Measurements from ENCODE around the gene PRH1. TPM values are rescaled to one million over a fixed set of nuclear protein-coding genes. Genes with fewer than 3 reads are reported as not detected.

Gene PRH1
- total RNA-seq, 2 donors from 2014 or later: 13.4 to 42.6 TPM

DNA sequence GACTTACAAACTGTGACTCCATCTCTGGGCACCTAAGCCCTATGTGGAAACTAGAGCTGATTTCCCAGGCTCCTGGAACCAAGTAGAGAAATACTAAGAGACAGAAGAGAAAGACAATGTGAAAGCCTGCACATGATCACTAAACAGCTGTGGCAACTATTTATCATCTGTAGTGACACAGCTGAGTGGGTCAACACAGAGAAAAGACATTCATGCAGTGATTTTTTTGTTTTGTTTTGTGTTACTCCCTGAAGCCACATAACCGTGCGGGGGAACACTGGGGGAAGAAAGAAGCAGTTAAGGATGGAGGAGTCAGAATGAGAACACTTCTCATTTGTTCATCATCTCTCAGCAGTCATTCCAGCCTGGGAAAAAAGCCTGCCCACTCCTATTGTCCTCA is 36.3 kb downstream of the PRH1 start:
- Histone ChIP-seq H3K27me3 (ENCODE audit: control insufficient read depth, insufficient read depth, low read length, poor library complexity, severe bottlenecking) (no peaks in the 10 kb centered on the region), H3K27ac (ENCODE audit: low read depth, low read length) (peak overlapping the region; percentile 21), H3K36me3 (ENCODE audit: control insufficient read depth, insufficient read depth, low read length) (no peaks in the 10 kb centered on the region), H3K4me3 (ENCODE audit: low read length) (no peak overlapping the region), H3K4me1 (ENCODE audit: control insufficient read depth, insufficient read depth, low read length) (peaks cover 8% of the 10 kb centered on the region), H3K9ac (ENCODE audit: extremely low read depth, low read length, poor library complexity, severe bottlenecking) (no peak overlapping the region), H3K9me3 (ENCODE audit: control insufficient read depth, low read length) (no peaks in the 10 kb centered on the region)
- Mint-ChIP-seq H3K9me3 (no peaks in the 10 kb centered on the region), H3K36me3 (ENCODE audit: low read depth) (peaks cover 14% of the 10 kb centered on the region), H3K4me3 (no peak overlapping the region), H3K27me3 (ENCODE audit: insufficient read depth) (no peaks in the 10 kb centered on the region), H3K27ac (no peak overlapping the region), H3K4me1 (peaks cover 9% of the 10 kb centered on the region)
- TF ChIP-seq CTCF (conservative IDR thresholded peaks at IDR 0.05): no peak
- 50% methylated on average over 2 of the region's 2 CpGs; no CpG with 5 or more reads in 1 of the 2 experiments for WGBS, 2 experiments (ENCODE audit: insufficient coverage in 1 of 2, insufficient read length in 1 of 2)
- no peak for DNase-seq

DNA sequence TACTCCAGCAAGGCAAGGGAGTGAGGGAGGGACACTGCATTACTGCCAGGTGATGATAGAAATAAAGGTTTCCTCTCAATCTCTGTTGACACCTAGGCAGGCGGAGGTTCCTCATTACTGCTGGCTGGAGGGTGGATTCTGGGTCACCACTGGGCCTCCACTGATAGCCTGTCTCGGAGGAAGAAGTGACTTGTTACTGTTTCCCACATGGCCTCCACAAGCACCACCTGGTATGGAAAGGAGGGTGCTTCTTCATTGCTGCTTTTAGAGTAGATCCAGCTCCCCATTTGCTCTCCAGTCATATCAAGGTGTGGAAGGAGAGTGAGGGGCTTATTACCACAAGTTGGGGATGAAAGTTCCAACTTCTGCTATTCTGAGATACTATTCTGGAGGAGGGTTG is 41.2 kb downstream of the PRH1 start:
- TF ChIP-seq CTCF (conservative IDR thresholded peaks at IDR 0.05): no peak
- no peak overlapping the region for H3K27ac Mint-ChIP-seq
- no peaks in the 10 kb centered on the region for H3K27me3 Mint-ChIP-seq (ENCODE audit: insufficient read depth)
- DNase-seq: no peak
- peaks cover 27% of the 10 kb centered on the region for H3K36me3 Mint-ChIP-seq (ENCODE audit: low read depth)
- H3K27ac ChIP-seq (ENCODE audit: low read depth, low read length): no peak overlapping the region
- H3K4me1 ChIP-seq (ENCODE audit: control insufficient read depth, insufficient read depth, low read length): no peaks in the 10 kb centered on the region
- WGBS, 2 experiments (ENCODE audit: insufficient coverage in 1 of 2, insufficient read length in 1 of 2): 88 to 100% methylated on average over 1 to 2 of the region's 2 CpGs
- peaks cover 3% of the 10 kb centered on the region for H3K9me3 ChIP-seq (ENCODE audit: control insufficient read depth, low read length)
- H3K4me1 Mint-ChIP-seq: peaks cover 2% of the 10 kb centered on the region
- no peaks in the 10 kb centered on the region for H3K36me3 ChIP-seq (ENCODE audit: control insufficient read depth, insufficient read depth, low read length)
- H3K9me3 Mint-ChIP-seq: no peaks in the 10 kb centered on the region
- H3K9ac ChIP-seq (ENCODE audit: extremely low read depth, low read length, poor library complexity, severe bottlenecking): no peak overlapping the region
- H3K27me3 ChIP-seq (ENCODE audit: control insufficient read depth, insufficient read depth, low read length, poor library complexity, severe bottlenecking): no peaks in the 10 kb centered on the region
- H3K4me3 Mint-ChIP-seq: no peak overlapping the region
- H3K4me3 ChIP-seq (ENCODE audit: low read length): no peak overlapping the region

DNA sequence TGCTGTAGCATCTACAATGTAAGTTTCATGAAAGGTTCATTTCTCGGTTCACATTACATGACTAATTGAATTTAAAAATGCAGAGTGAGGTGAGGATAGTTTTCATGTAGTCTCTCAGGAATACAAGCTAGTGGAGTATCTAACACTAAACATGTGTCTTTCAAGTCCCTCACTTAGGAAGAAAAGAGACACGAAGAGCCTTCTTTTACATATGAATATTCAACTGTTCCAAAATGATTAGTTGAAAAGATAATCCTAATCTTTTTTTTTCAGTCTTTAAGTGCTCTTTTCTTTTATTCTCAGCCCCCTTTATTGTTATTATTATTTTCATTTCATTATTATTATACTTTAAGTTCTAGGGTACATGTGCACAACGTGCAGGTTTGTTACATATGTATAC is 45.6 kb downstream of the PRH1 start:
- no peak for TF ChIP-seq CTCF (conservative IDR thresholded peaks at IDR 0.05)

More for the DNA sequence above, 45.6 kb downstream of the PRH1 start:
- Histone ChIP-seq H3K27ac (ENCODE audit: low read depth, low read length) (no peak overlapping the region), H3K4me1 (ENCODE audit: control insufficient read depth, insufficient read depth, low read length) (peaks cover 3% of the 10 kb centered on the region), H3K27me3 (ENCODE audit: control insufficient read depth, insufficient read depth, low read length, poor library complexity, severe bottlenecking) (no peaks in the 10 kb centered on the region), H3K9me3 (ENCODE audit: control insufficient read depth, low read length) (peaks cover 10% of the 10 kb centered on the region), H3K4me3 (ENCODE audit: low read length) (no peak overlapping the region), H3K9ac (ENCODE audit: extremely low read depth, low read length, poor library complexity, severe bottlenecking) (no peak overlapping the region), H3K36me3 (ENCODE audit: control insufficient read depth, insufficient read depth, low read length) (no peaks in the 10 kb centered on the region)
- peaks cover 21% of the 10 kb centered on the region for H3K36me3 Mint-ChIP-seq (ENCODE audit: low read depth)
- no peak overlapping the region for H3K27ac Mint-ChIP-seq
- peaks cover 5% of the 10 kb centered on the region for H3K9me3 Mint-ChIP-seq
- H3K4me3 Mint-ChIP-seq: no peak overlapping the region
- H3K4me1 Mint-ChIP-seq: peaks cover 17% of the 10 kb centered on the region
- WGBS, 2 experiments (ENCODE audit: insufficient coverage in 1 of 2, insufficient read length in 1 of 2): 92 to 100% methylated on average over 1 to 2 of the region's 3 CpGs
- no peak for DNase-seq
- H3K27me3 Mint-ChIP-seq (ENCODE audit: insufficient read depth): no peaks in the 10 kb centered on the region

Other genes with a start within 250 kb of the PRH1 start
- 1 to 10 TPM; 3.3 to 4.5 TPM for gene STYK1, start 210.2 kb downstream of the PRH1 start, total RNA-seq
- 100 to 1,000 TPM; 251 to 419 TPM for gene YBX3, start 160.9 kb downstream of the PRH1 start, total RNA-seq
- gene TAS2R7, start 81.6 kb downstream of the PRH1 start, total RNA-seq: not detected
- gene TAS2R8, start 77.0 kb downstream of the PRH1 start, total RNA-seq: not detected
- not detected for gene TAS2R9, start 74.1 kb downstream of the PRH1 start, total RNA-seq
- 1 to 10 TPM; 1.2 to 1.6 TPM for gene TAS2R10, start 57.9 kb downstream of the PRH1 start, total RNA-seq
- gene PRR4, start 34.8 kb downstream of the PRH1 start, total RNA-seq: 1 to 10 TPM; 3.8 to 7.9 TPM
- 1 to 10 TPM; 1.2 to 5.1 TPM for gene TAS2R13, start 25.3 kb upstream of the PRH1 start, total RNA-seq
- gene PRH2, start 45.0 kb upstream of the PRH1 start, total RNA-seq: 1 to 10 TPM in 1 of 2 donors, not detected in 1; 1.2 TPM
- 1 to 10 TPM; 2.0 to 8.1 TPM for gene TAS2R14, start 55.0 kb upstream of the PRH1 start, total RNA-seq
- gene TAS2R50, start 102.7 kb upstream of the PRH1 start, total RNA-seq: 1 to 10 TPM; 1.1 to 5.0 TPM
- gene TAS2R20, start 114.0 kb upstream of the PRH1 start, total RNA-seq: 1 to 10 TPM; 2.1 to 5.9 TPM
- 10 to 100 TPM in 1 of 2 donors, 1 to 10 TPM in 1; 3.1 to 11.3 TPM for gene TAS2R19, start 138.4 kb upstream of the PRH1 start, total RNA-seq
- gene TAS2R31, start 147.2 kb upstream of the PRH1 start, total RNA-seq: 10 to 100 TPM in 1 of 2 donors, 1 to 10 TPM in 1; 2.4 to 12.4 TPM
- gene TAS2R46, start 178.0 kb upstream of the PRH1 start, total RNA-seq: 1 to 10 TPM; 1.3 to 3.9 TPM
- gene TAS2R43, start 208.1 kb upstream of the PRH1 start, total RNA-seq: 1 to 10 TPM in 1 of 2 donors, under 1 TPM in 1; 0.82 to 2.5 TPM

Data from endodermal cell (in vitro differentiated cells).